ENCODE measurements around the gene HOXD3. TPM values are rescaled to one million over a fixed set of nuclear protein-coding genes. Genes with fewer than 3 reads are reported as not detected.

Gene HOXD3
- total RNA-seq, 1 experiment from 2014 or later: not detected

DNA sequence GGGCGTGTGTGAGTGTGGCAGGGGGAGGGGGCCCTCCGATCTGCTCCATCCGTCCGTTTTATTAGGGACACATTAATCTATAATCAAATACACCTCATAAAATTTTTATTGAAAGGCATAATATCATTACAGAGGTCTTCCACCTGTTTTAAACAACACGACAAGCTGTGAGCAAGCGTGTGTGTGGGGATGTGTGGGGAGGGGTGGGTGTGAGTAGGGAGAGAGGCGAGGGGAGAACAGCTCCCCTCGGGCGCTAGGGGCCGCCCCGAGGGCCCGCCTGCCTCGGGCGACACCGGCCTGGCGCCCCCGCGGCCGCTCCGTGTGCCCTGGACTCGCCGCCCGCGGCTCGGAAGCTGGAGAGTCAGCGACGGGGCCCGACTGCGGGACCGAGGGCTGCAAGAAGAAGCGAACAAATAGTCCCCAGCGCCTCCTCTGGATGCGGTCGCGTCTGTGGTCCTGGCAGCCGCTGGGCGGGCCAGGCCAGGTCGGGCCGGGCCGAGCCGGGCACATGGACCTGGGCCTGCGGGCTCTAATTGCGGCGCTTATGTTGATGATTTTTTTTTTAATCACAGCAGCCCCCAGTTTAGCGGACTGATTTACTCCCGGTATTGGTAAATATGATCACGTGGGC lies 34.9 kb upstream of the HOXD3 start:
- H3K36me3 Mint-ChIP-seq (ENCODE audit: insufficient read depth, unreplicated experiment): no peaks in the 10 kb centered on the region
- no peak overlapping the region for H3K27ac Mint-ChIP-seq (ENCODE audit: low read depth, unreplicated experiment)
- ChIA-PET POLR2A (no interaction called here), CTCF (interaction anchor here (0.7 to 3.3 kb wide), 5 partner anchors 24 to 1027 kb away, joined by 3 to 17 read pairs (median 3); no protein-coding TSS in a partner anchor)
- no peak for DNase-seq (ENCODE audit: unreplicated experiment)
- no peaks in the 10 kb centered on the region for H3K4me1 Mint-ChIP-seq (ENCODE audit: insufficient read depth, unreplicated experiment)
- no peaks in the 10 kb centered on the region for H3K9me3 Mint-ChIP-seq (ENCODE audit: unreplicated experiment)
- intact Hi-C loops (cut with micrococcal nuclease): no loop called here
- no TSS peak for BruUV-seq (replicated peaks)
- TF ChIP-seq, protein P1, sequence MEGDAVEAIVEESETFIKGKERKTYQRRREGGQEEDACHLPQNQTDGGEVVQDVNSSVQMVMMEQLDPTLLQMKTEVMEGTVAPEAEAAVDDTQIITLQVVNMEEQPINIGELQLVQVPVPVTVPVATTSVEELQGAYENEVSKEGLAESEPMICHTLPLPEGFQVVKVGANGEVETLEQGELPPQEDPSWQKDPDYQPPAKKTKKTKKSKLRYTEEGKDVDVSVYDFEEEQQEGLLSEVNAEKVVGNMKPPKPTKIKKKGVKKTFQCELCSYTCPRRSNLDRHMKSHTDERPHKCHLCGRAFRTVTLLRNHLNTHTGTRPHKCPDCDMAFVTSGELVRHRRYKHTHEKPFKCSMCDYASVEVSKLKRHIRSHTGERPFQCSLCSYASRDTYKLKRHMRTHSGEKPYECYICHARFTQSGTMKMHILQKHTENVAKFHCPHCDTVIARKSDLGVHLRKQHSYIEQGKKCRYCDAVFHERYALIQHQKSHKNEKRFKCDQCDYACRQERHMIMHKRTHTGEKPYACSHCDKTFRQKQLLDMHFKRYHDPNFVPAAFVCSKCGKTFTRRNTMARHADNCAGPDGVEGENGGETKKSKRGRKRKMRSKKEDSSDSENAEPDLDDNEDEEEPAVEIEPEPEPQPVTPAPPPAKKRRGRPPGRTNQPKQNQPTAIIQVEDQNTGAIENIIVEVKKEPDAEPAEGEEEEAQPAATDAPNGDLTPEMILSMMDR (IDR thresholded peaks at IDR 0.05; ENCODE audit: unreplicated experiment): no peak
- H3K4me3 Mint-ChIP-seq (ENCODE audit: unreplicated experiment): no peak overlapping the region
- H3K27me3 Mint-ChIP-seq (ENCODE audit: insufficient read depth, unreplicated experiment): peaks cover 47% of the 10 kb centered on the region

DNA sequence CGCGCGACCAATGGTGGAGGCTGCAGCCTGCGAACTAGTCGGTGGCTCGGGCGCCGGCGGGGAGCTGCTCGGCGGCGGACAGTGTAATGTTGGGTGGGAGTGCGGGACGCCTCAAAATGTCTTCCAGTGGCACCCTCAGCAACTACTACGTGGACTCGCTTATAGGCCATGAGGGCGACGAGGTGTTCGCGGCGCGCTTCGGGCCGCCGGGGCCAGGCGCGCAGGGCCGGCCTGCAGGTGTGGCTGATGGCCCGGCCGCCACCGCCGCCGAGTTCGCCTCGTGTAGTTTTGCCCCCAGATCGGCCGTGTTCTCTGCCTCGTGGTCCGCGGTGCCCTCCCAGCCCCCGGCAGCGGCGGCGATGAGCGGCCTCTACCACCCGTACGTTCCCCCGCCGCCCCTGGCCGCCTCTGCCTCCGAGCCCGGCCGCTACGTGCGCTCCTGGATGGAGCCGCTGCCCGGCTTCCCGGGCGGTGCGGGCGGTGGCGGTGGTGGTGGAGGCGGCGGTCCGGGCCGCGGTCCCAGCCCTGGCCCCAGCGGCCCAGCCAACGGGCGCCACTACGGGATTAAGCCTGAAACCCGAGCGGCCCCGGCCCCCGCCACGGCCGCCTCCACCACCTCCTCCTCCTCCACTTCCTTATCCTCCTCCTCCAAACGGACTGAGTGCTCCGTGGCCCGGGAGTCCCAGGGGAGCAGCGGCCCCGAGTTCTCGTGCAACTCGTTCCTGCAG lies 34.3 kb upstream of the HOXD3 start, which contains the start of gene HOXD9:
Gene HOXD9 (plus strand): TSS at position 37 of the 728 bp plus-strand sequence. CDS start 50 bp downstream, at position 87.
- no TSS peak for BruUV-seq (replicated peaks)
- no peaks in the 10 kb centered on the region for H3K4me1 Mint-ChIP-seq (ENCODE audit: insufficient read depth, unreplicated experiment)
- TF ChIP-seq, protein P1 (IDR thresholded peaks at IDR 0.05; ENCODE audit: unreplicated experiment): no peak
- H3K27me3 Mint-ChIP-seq (ENCODE audit: insufficient read depth, unreplicated experiment): peaks cover 41% of the 10 kb centered on the region
- no peak within 1 kb of the TSS for H3K4me3 Mint-ChIP-seq (ENCODE audit: unreplicated experiment)
- H3K9me3 Mint-ChIP-seq (ENCODE audit: unreplicated experiment): no peaks in the 10 kb centered on the region
- H3K36me3 Mint-ChIP-seq (ENCODE audit: insufficient read depth, unreplicated experiment): no peaks in the 10 kb centered on the region
- no peak for DNase-seq (ENCODE audit: unreplicated experiment)
- no peak within 1 kb of the TSS for H3K27ac Mint-ChIP-seq (ENCODE audit: low read depth, unreplicated experiment)
- POLR2A ChIA-PET: no interaction called here
- CTCF ChIA-PET: interaction anchor here (0.7 to 3.3 kb wide), 6 partner anchors 12 to 1702 kb away, joined by 3 to 17 read pairs (median 3); no protein-coding TSS in a partner anchor
- intact Hi-C loops (cut with micrococcal nuclease): no loop called here

DNA sequence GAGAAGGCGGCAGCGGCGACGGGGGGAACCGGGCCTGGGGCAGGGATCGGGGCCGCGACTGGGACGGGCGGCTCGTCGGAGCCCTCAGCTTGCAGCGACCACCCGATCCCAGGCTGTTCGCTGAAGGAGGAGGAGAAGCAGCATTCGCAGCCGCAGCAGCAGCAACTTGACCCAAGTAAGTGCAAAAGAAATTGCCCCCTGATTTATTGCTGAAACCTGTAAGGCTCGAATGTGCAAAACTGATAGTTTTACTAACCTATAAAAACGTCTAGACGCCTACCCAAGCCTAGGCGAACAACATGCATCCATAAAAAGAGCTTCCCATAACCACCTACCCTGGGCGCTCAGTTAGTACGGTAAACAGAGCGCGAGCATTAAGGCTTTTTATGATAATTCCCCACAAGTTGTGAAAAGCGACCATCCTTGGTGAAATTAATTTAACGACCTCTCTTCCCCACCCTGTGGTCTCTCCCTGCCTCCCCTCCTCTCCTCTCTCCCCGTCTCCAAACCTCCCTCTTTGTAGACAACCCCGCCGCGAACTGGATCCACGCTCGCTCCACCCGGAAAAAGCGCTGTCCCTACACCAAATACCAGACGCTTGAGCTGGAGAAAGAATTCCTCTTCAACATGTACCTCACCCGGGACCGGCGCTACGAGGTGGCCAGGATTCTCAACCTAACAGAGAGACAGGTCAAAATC lies 33.5 kb upstream of the HOXD3 start:
- POLR2A ChIA-PET: no interaction called here
- no peak overlapping the region for H3K4me3 Mint-ChIP-seq (ENCODE audit: unreplicated experiment)
- BruUV-seq (replicated peaks): no TSS peak
- DNase-seq (ENCODE audit: unreplicated experiment): no peak
- CTCF ChIA-PET: interaction anchor here (0.6 to 1.1 kb wide), 5 partner anchors 13 to 1703 kb away, joined by 3 read pairs; no protein-coding TSS in a partner anchor
- TF ChIP-seq, protein P1 (IDR thresholded peaks at IDR 0.05; ENCODE audit: unreplicated experiment): no peak
- intact Hi-C loops (cut with micrococcal nuclease): no loop called here
- no peaks in the 10 kb centered on the region for H3K36me3 Mint-ChIP-seq (ENCODE audit: insufficient read depth, unreplicated experiment)
- peaks cover 33% of the 10 kb centered on the region for H3K27me3 Mint-ChIP-seq (ENCODE audit: insufficient read depth, unreplicated experiment)
- H3K4me1 Mint-ChIP-seq (ENCODE audit: insufficient read depth, unreplicated experiment): no peaks in the 10 kb centered on the region
- no peaks in the 10 kb centered on the region for H3K9me3 Mint-ChIP-seq (ENCODE audit: unreplicated experiment)
- no peak overlapping the region for H3K27ac Mint-ChIP-seq (ENCODE audit: low read depth, unreplicated experiment)

All from MCF 10A (cell line).